PFSK-1 (cell line): ENCODE measurements around the gene PET100.

ENCODE experiments used
- FOXP2 ChIP-seq: optimal IDR thresholded peaks from 2 replicates; pipeline ENCODE3; 2011; ENCODE audit warnings: borderline replicate concordance, control low read depth, inconsistent platforms; ENCODE audit not compliant: insufficient read depth; ENCODE audit errors: extremely low read length, extremely low read depth
- POLR2AphosphoS5 ChIP-seq: IDR thresholded peaks from 2 replicates; pipeline ENCODE4 v1.6.1; 2012; ENCODE audit warnings: low read depth, mild to moderate bottlenecking, control low read depth, low read length, moderate library complexity
- SIN3A ChIP-seq: IDR thresholded peaks from 2 replicates; pipeline ENCODE4 v1.6.1; 2012; ENCODE audit warnings: mild to moderate bottlenecking, low read length, moderate library complexity, borderline replicate concordance; ENCODE audit not compliant: insufficient read depth
- TAF1 ChIP-seq: IDR thresholded peaks from 2 replicates; pipeline ENCODE4 v1.6.1; 2012; ENCODE audit warnings: low read length, control low read depth, borderline replicate concordance; ENCODE audit not compliant: insufficient read depth
- TF ChIP-seq, protein P1 (sequence below), 2 experiments: IDR thresholded peaks; 2 replicates each; pipeline versions ENCODE4 v1.6.1 to v1.8.0; 2011 to 2012; ENCODE audit warnings: low read depth in 2 of 2, low read length in 2 of 2, control low read depth in 1 of 2, inconsistent platforms in 1 of 2, mild to moderate bottlenecking in 1 of 2, moderate library complexity in 1 of 2; ENCODE audit not compliant: insufficient read depth in 1 of 2

The PET100 gene

DNA sequence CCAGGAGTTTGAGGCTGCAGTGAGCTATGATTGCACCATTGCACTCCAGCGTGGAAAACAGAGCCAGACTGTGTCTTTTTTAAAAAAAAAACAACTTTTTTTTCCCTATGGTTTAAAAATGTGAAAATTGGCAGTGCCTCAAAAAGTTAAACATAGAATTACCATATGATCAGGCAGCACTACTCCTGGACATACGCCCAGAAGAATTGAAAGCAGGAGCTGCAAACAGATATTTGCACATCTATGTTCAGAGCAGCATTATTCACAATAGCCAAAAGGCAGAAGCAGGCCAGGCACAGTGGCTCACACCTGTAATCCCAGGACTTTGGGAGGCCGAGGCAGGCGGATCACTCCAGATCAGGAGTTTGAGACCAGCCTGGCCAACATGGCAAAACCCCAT is 35.5 kb downstream of the PET100 start:
- TF ChIP-seq SIN3A, result no peak
- TF ChIP-seq, protein P1, sequence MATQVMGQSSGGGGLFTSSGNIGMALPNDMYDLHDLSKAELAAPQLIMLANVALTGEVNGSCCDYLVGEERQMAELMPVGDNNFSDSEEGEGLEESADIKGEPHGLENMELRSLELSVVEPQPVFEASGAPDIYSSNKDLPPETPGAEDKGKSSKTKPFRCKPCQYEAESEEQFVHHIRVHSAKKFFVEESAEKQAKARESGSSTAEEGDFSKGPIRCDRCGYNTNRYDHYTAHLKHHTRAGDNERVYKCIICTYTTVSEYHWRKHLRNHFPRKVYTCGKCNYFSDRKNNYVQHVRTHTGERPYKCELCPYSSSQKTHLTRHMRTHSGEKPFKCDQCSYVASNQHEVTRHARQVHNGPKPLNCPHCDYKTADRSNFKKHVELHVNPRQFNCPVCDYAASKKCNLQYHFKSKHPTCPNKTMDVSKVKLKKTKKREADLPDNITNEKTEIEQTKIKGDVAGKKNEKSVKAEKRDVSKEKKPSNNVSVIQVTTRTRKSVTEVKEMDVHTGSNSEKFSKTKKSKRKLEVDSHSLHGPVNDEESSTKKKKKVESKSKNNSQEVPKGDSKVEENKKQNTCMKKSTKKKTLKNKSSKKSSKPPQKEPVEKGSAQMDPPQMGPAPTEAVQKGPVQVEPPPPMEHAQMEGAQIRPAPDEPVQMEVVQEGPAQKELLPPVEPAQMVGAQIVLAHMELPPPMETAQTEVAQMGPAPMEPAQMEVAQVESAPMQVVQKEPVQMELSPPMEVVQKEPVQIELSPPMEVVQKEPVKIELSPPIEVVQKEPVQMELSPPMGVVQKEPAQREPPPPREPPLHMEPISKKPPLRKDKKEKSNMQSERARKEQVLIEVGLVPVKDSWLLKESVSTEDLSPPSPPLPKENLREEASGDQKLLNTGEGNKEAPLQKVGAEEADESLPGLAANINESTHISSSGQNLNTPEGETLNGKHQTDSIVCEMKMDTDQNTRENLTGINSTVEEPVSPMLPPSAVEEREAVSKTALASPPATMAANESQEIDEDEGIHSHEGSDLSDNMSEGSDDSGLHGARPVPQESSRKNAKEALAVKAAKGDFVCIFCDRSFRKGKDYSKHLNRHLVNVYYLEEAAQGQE (IDR thresholded peaks at IDR 0.05; ENCODE audit: insufficient read depth in 1 of 2, low read depth in 2 of 2, low read length in 2 of 2), result no peak
- no peak for TF ChIP-seq FOXP2
- no peak for TF ChIP-seq TAF1
- no peak for TF ChIP-seq POLR2AphosphoS5

DNA sequence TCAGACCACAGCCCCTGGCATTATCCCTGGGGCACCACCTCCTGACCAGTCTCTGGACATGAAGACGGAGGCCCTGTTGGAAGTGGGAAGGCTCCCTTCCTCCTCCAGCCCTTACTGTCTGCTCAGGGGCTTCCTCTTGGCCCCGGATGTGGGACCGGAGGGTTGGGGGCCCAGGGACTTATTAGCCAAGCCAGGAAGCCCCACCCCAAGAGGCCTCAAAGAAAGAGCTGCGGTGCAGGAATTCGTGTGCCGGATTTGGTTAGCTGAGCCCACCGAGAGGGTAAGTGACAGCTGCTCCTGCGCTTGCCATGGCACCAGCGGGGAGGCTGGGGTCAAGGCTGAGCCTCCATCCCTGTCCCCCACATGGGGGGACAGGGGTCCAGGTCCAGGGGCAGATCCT is 39.2 kb downstream of the PET100 start, which contains the start of gene RETN:
Gene RETN, plus strand, starts transcription at position 208 of the 400 bp plus-strand sequence. CDS start 278 bp downstream, outside the sequence.
- TF ChIP-seq, protein P1 (IDR thresholded peaks at IDR 0.05; ENCODE audit: insufficient read depth in 1 of 2, low read depth in 2 of 2, low read length in 2 of 2), result no peak

DNA sequence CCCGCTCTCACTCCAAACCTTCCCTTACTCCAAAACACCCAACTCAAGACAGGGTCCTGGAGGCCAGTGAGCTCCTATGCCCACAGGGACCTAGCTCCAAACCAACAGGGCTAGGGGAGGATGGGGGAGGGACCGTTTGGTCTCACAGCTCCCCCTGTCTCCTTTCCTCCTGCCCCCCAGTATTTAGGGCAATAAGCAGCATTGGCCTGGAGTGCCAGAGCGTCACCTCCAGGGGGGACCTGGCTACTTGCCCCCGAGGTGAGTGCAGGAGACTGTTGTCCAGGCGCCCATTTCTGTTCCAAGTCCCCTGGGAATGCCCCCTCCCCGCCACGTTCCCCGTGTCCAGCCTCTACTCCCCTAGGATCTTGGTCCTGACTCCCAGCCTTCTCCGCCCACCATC is 40.0 kb downstream of the PET100 start:
- no peak for TF ChIP-seq TAF1
- TF ChIP-seq FOXP2, result no peak
- TF ChIP-seq, protein P1 (IDR thresholded peaks at IDR 0.05; ENCODE audit: insufficient read depth in 1 of 2, low read depth in 2 of 2, low read length in 2 of 2), result no peak
- no peak for TF ChIP-seq SIN3A
- TF ChIP-seq POLR2AphosphoS5, result no peak

DNA sequence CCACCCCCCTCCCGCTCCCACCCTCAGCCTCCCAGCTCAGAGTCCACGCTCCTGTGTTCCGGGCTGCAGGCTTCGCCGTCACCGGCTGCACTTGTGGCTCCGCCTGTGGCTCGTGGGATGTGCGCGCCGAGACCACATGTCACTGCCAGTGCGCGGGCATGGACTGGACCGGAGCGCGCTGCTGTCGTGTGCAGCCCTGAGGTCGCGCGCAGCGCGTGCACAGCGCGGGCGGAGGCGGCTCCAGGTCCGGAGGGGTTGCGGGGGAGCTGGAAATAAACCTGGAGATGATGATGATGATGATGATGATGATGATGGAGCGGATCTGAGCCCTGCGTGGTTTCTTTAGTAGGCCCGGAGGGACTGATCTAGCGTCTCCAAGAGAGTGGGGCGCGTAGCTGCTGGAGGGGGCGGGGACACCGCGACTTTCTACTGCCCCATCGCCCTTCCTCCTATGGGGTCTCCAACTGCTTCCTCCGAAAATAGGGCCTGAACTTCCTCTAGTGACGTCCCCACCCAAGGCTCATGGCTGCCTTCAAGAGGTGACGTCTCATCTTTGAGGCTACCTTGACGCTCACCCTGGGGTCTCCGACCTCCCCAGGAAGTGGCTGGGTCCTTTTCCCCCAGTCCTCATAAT is 40.7 kb downstream of the PET100 start:
- peak; percentile 16 for TF ChIP-seq FOXP2
- TF ChIP-seq, protein P1 (IDR thresholded peaks at IDR 0.05; ENCODE audit: insufficient read depth in 1 of 2, low read depth in 2 of 2, low read length in 2 of 2), result no peak
- TF ChIP-seq POLR2AphosphoS5, result no peak
- TF ChIP-seq TAF1, result no peak

DNA sequence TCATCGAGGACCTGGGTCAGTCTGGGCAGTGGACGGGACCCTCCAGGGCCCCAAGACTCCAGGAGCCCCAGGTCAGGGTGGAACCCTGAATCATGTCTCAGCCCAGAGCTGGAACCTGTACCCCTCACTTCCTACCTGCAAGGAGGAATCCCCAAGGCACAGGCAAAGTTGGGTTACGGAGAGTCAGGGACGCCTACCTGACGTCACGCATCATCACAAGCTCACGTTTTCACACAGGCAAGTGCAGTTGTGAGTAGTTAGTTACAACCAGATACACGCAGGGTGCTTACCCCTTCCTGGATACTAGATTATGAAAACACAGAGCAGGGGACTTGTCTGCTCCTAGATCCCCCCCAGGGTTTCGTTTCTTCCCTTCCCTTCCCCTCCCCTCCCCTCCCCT is 41.2 kb downstream of the PET100 start:
- TF ChIP-seq POLR2AphosphoS5, result no peak
- TF ChIP-seq TAF1, result no peak
- no peak for TF ChIP-seq SIN3A
- TF ChIP-seq FOXP2, result no peak
- TF ChIP-seq, protein P1 (IDR thresholded peaks at IDR 0.05; ENCODE audit: insufficient read depth in 1 of 2, low read depth in 2 of 2, low read length in 2 of 2), result no peak
